ENCODE measurements around the gene BCL11B. TPM values are rescaled to one million over a fixed set of nuclear protein-coding genes. Genes with fewer than 3 reads are reported as not detected.

BCL11B gene
- total RNA-seq, 1 donor from 2014 or later: 0.23 TPM

- H3K4me3 ChIP-seq (ENCODE audit: low read depth, low read length): no peak overlapping the region
- DNase-seq (ENCODE audit: low read depth): no peak
- TF ChIP-seq, protein P1, sequence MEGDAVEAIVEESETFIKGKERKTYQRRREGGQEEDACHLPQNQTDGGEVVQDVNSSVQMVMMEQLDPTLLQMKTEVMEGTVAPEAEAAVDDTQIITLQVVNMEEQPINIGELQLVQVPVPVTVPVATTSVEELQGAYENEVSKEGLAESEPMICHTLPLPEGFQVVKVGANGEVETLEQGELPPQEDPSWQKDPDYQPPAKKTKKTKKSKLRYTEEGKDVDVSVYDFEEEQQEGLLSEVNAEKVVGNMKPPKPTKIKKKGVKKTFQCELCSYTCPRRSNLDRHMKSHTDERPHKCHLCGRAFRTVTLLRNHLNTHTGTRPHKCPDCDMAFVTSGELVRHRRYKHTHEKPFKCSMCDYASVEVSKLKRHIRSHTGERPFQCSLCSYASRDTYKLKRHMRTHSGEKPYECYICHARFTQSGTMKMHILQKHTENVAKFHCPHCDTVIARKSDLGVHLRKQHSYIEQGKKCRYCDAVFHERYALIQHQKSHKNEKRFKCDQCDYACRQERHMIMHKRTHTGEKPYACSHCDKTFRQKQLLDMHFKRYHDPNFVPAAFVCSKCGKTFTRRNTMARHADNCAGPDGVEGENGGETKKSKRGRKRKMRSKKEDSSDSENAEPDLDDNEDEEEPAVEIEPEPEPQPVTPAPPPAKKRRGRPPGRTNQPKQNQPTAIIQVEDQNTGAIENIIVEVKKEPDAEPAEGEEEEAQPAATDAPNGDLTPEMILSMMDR (conservative IDR thresholded peaks at IDR 0.05; ENCODE audit: low read depth, low read length): no peak
These were observed 15.4 kb upstream of the BCL11B start for GRCh38 chr14:99287269-99287942.

- TF ChIP-seq, protein P1 (conservative IDR thresholded peaks at IDR 0.05; ENCODE audit: low read depth, low read length): no peak
These were observed 14.8 kb upstream of the BCL11B start for GRCh38 chr14:99286761-99287160.

GRCh38 chr14:99284254-99285004, 12.4 kb upstream of the BCL11B start:
- no peak overlapping the region for H3K4me3 ChIP-seq (ENCODE audit: low read depth, low read length)
- no peak for DNase-seq (ENCODE audit: low read depth)
- TF ChIP-seq, protein P1 (conservative IDR thresholded peaks at IDR 0.05; ENCODE audit: low read depth, low read length): no peak

More at GRCh38 chr14:99286761-99287160, 14.8 kb upstream of the BCL11B start:
- no peak for DNase-seq (ENCODE audit: low read depth)
- no peak overlapping the region for H3K4me3 ChIP-seq (ENCODE audit: low read depth, low read length)

DNA sequence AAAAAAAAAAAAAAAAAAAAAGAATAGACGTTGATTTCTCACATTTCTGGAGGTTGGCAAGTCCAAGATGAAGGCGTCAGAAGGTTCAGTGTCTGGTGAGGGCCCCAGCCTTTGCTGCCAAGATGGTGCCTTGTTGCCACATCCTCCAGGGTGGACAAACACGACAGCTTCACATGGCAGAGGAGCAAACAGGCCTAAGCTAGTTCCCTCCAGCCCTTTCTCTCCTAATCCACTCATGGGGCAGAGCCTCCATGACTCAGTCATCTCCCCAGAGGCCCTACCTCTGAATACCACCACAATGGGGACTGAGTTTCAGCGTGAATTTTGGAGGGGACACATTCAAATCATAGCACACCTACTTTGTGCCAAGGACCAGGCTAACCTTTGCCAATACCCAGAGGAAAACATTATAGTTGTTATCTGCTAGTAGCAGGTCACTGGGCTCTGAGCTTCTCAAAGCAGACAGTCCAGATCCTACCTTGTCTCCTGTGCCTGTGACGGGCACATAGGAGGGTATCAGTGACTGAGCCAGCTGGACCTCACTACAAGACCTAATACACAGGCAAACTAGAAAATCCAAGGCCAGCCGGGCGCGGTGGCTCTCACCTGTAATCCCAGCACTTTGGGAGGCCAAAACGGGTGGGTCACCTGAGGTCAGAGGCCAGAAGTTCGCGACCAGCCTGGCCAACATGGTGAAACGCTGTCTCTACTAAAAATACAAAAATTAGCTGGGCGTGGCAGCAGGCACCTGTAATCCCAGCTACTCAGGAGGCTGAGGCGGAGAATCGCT, 10.5 kb upstream of the BCL11B start:
- TF ChIP-seq, protein P1 (conservative IDR thresholded peaks at IDR 0.05; ENCODE audit: low read depth, low read length): no peak

DNA sequence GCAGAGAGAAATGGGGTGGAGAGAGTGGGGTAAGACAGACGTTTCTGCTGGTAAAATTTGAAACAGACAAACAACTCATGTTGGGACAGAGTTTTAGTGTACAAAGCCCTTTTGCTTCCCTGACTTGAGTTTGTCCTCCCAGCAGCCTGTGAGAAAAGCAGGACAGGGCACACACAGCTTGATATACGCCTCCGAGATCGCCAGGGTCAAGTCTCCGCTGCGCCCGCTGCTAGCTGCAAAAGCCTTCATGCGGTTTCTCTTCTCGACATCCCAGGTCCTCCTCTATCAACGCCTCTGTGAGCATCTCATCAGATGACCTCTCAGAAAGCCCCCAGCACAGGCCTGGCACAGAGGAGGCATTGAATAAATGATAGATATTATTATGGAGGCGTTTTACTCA, 9.4 kb upstream of the BCL11B start:
- DNase-seq (ENCODE audit: low read depth): no peak
- TF ChIP-seq, protein P1 (conservative IDR thresholded peaks at IDR 0.05; ENCODE audit: low read depth, low read length): no peak
- no peak overlapping the region for H3K4me3 ChIP-seq (ENCODE audit: low read depth, low read length)

More for the DNA sequence above, 10.5 kb upstream of the BCL11B start:
- H3K4me3 ChIP-seq (ENCODE audit: low read depth, low read length): no peak overlapping the region
- DNase-seq (ENCODE audit: low read depth): no peak

DNA sequence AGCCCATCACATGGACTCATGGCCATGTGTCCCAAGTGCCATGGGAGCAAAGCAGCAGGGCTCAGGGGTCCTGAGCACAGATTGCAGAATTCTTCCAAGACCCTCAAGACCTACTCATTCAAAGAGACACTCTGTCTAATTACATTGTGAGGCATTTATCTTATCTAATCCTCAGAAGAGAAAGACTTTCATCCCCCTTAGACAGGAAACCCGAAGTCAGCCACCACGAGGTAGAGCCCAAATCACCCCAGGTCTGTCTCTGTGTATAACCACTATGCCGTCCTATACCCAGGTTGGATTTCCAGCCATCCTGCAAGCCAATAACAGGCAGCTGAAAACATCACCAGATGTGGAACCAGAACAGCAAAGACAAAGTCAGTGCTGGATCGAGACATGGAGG, 8.9 kb upstream of the BCL11B start:
- TF ChIP-seq, protein P1 (conservative IDR thresholded peaks at IDR 0.05; ENCODE audit: low read depth, low read length): no peak
- DNase-seq (ENCODE audit: low read depth): no peak
- no peak overlapping the region for H3K4me3 ChIP-seq (ENCODE audit: low read depth, low read length)
